WTC11 (cell line): Measurements from ENCODE around the gene WIPF3. TPM values are rescaled to one million over a fixed set of nuclear protein-coding genes. Genes with fewer than 3 reads are reported as not detected.

Experiments used
- ATAC-seq: fragments of 200-7000 bp; cut with Tn5 transposase; 2 replicates; pipeline ENCODE4 v1.10.0; 2021; ENCODE audit warnings: mild to moderate bottlenecking, moderate library complexity
- CTCF ChIA-PET: fragments of 300-600 bp; sonication (Branson Sonifier 250); formaldehyde crosslinking; loops from one replicate; lab custom pipeline; 2021; ENCODE audit warnings: antibody characterized with exemption; lab: Charles Lee
- POLR2A ChIA-PET: fragments of 350-600 bp; sonication (Branson Sonifier 250); formaldehyde crosslinking; loops from one replicate; lab custom pipeline; 2021; ENCODE audit warnings: antibody characterized with exemption; lab: Charles Lee
- DNase-seq: peaks from one replicate; pipeline ENCODE4 v3.0.0; 2021; ENCODE audit warnings: low spot score
- H3K27ac Mint-ChIP-seq: 2 replicates; pipeline ENCODE4 v1.8.0; 2021; ENCODE audit warnings: mixed read lengths
- H3K27me3 Mint-ChIP-seq: 2 replicates; pipeline ENCODE4 v1.8.0; 2021; ENCODE audit warnings: low read depth, mild to moderate bottlenecking, moderate library complexity, mixed read lengths
- H3K36me3 Mint-ChIP-seq: 2 replicates; pipeline ENCODE4 v1.8.0; 2021; ENCODE audit warnings: mixed read lengths
- H3K4me1 Mint-ChIP-seq: 2 replicates; pipeline ENCODE4 v1.8.0; 2022; ENCODE audit warnings: mixed read lengths
- H3K4me3 Mint-ChIP-seq: 2 replicates; pipeline ENCODE4 v1.8.0; 2021; ENCODE audit warnings: mild to moderate bottlenecking, moderate library complexity, mixed read lengths
- H3K9me3 Mint-ChIP-seq: 2 replicates; pipeline ENCODE4 v1.8.0; 2021; ENCODE audit warnings: mixed read lengths
- AR ChIP-seq: fragments of 250-450 bp; sonication (Bioruptor Pico); IDR thresholded peaks from 2 replicates; pipeline ENCODE4 v1.9.0; 2021; ENCODE audit warnings: mild to moderate bottlenecking
- CDX4 ChIP-seq: fragments of 250-450 bp; sonication (Bioruptor Pico); IDR thresholded peaks from 2 replicates; pipeline ENCODE4 v1.9.0; 2021; ENCODE audit warnings: moderate library complexity, mild to moderate bottlenecking, inconsistent platforms, borderline replicate concordance
- CTCF ChIP-seq: fragments of 200-600 bp; IDR thresholded peaks from 2 replicates; pipeline ENCODE4 v1.8.0; 2022; ENCODE audit warnings: antibody characterized with exemption
- FOXP1 ChIP-seq: sonication (generic); formaldehyde crosslinking; IDR thresholded peaks from 2 replicates; pipeline ENCODE4 v1.8.0; 2022; ENCODE audit warnings: missing genetic modification reagents, mild to moderate bottlenecking, moderate library complexity, borderline replicate concordance
- GABPB1 ChIP-seq: sonication (generic); formaldehyde crosslinking; IDR thresholded peaks from 2 replicates; pipeline ENCODE4 v1.8.1; 2023; ENCODE audit warnings: mild to moderate bottlenecking, missing genetic modification reagents
- JAZF1 ChIP-seq: fragments of 250-450 bp; sonication (Bioruptor Pico); IDR thresholded peaks from 2 replicates; pipeline ENCODE4 v1.9.0; 2021; ENCODE audit warnings: moderate library complexity, mild to moderate bottlenecking, inconsistent platforms
- JUN ChIP-seq: sonication (generic); formaldehyde crosslinking; IDR thresholded peaks from 2 replicates; pipeline ENCODE4 v1.8.0; 2023; ENCODE audit warnings: mild to moderate bottlenecking, missing genetic modification reagents
- MXD4 ChIP-seq: fragments of 250-450 bp; sonication (Bioruptor Pico); IDR thresholded peaks from 2 replicates; pipeline ENCODE4 v1.8.0; 2021; ENCODE audit warnings: mild to moderate bottlenecking, moderate library complexity, borderline replicate concordance
- NFATC4 ChIP-seq: fragments of 250-450 bp; sonication (Bioruptor Pico); IDR thresholded peaks from 2 replicates; pipeline ENCODE4 v1.9.0; 2021; ENCODE audit warnings: mild to moderate bottlenecking
- PRRX2 ChIP-seq: fragments of 250-450 bp; sonication (Bioruptor Pico); IDR thresholded peaks from 2 replicates; pipeline ENCODE4 v1.8.0; 2021; ENCODE audit warnings: mild to moderate bottlenecking
- SMAD4 ChIP-seq: sonication (generic); formaldehyde crosslinking; IDR thresholded peaks from 2 replicates; pipeline ENCODE4 v1.8.0; 2022; ENCODE audit warnings: mild to moderate bottlenecking, missing genetic modification reagents
- SP1 ChIP-seq: sonication (generic); formaldehyde crosslinking; conservative IDR thresholded peaks from 2 replicates; pipeline ENCODE4 v1.8.1; 2022; ENCODE audit warnings: missing genetic modification reagents
- TP53 ChIP-seq: sonication (generic); formaldehyde crosslinking; IDR thresholded peaks from 2 replicates; pipeline ENCODE4 v1.8.1; 2023; ENCODE audit warnings: mild to moderate bottlenecking, missing genetic modification reagents
- USF1 ChIP-seq: sonication (generic); formaldehyde crosslinking; IDR thresholded peaks from 2 replicates; pipeline ENCODE4 v1.8.0; 2022; ENCODE audit warnings: mild to moderate bottlenecking, missing genetic modification reagents
- USF2 ChIP-seq: sonication (generic); formaldehyde crosslinking; IDR thresholded peaks from 2 replicates; pipeline ENCODE4 v1.8.1; 2023; ENCODE audit warnings: mild to moderate bottlenecking, missing genetic modification reagents, moderate library complexity
- ZBTB21 ChIP-seq: sonication (generic); formaldehyde crosslinking; IDR thresholded peaks from 2 replicates; pipeline ENCODE4 v1.8.1; 2023; ENCODE audit warnings: mild to moderate bottlenecking, missing genetic modification reagents, borderline replicate concordance
- ZNF121 ChIP-seq: sonication (generic); formaldehyde crosslinking; IDR thresholded peaks from 2 replicates; pipeline ENCODE4 v1.8.0; 2023; ENCODE audit warnings: missing genetic modification reagents
- ZNF138 ChIP-seq: sonication (generic); formaldehyde crosslinking; conservative IDR thresholded peaks from 2 replicates; pipeline ENCODE4 v1.8.1; 2022; ENCODE audit warnings: mild to moderate bottlenecking, moderate library complexity, missing genetic modification reagents
- total RNA-seq: library from RNA; stranded (reverse); gene quantifications from 3 replicates; pipeline ENCODE4 v1.2.3, GENCODE V29; 2021

WIPF3 gene
- total RNA-seq, 1 experiment from 2014 or later: 9.9 TPM

GRCh38 chr7:29945259-29945809 is 139.0 kb downstream of the WIPF3 start:
- DNase-seq (no peak), ATAC-seq (no peak)
- H3K36me3 Mint-ChIP-seq: peaks cover 63% of the 10 kb centered on the region
- ChIA-PET CTCF (no interaction called here), POLR2A (no interaction called here)
- no peaks in the 10 kb centered on the region for H3K27me3 Mint-ChIP-seq
- TF ChIP-seq GABPB1 (CRISPR knock-in tag) (no peak), AR (CRISPR knock-in tag) (no peak), SMAD4 (CRISPR knock-in tag) (no peak), NFATC4 (CRISPR knock-in tag) (no peak), CDX4 (CRISPR knock-in tag) (no peak), SP1 (no peak), ZNF138 (CRISPR knock-in tag) (no peak), TP53 (CRISPR knock-in tag) (no peak), CTCF (no peak), JAZF1 (CRISPR knock-in tag) (no peak)
- no peak overlapping the region for H3K4me3 Mint-ChIP-seq
- no peak overlapping the region for H3K27ac Mint-ChIP-seq
- no peaks in the 10 kb centered on the region for H3K9me3 Mint-ChIP-seq
- no peaks in the 10 kb centered on the region for H3K4me1 Mint-ChIP-seq

GRCh38 chr7:29946428-29947186 is 140.3 kb downstream of the WIPF3 start:
- peak overlapping the region; percentile 17; the same call in 1 of the 2 replicates for H3K27ac Mint-ChIP-seq
- no peak overlapping the region for H3K4me3 Mint-ChIP-seq
- H3K27me3 Mint-ChIP-seq: no peaks in the 10 kb centered on the region
- peaks cover 59% of the 10 kb centered on the region for H3K36me3 Mint-ChIP-seq
- peak; percentile 98 for ATAC-seq
- no peak for TF ChIP-seq ZBTB21 (CRISPR knock-in tag)
- peak; percentile 78; the same call in 1 of the 2 replicates for TF ChIP-seq ZNF121
- peak; percentile 53; the same call in 1 of the 2 replicates for TF ChIP-seq USF2 (CRISPR knock-in tag)
- no peak for TF ChIP-seq MXD4 (CRISPR knock-in tag)
- no peak for TF ChIP-seq FOXP1
- peak; percentile 37; the same call in 1 of the 2 replicates for TF ChIP-seq USF1
- no peak for TF ChIP-seq JUN (CRISPR knock-in tag)
- no peak for TF ChIP-seq PRRX2 (CRISPR knock-in tag)
- TF ChIP-seq, all 79 proteins: peak for 3
- Mint-ChIP-seq H3K4me1 (no peaks in the 10 kb centered on the region), H3K9me3 (no peaks in the 10 kb centered on the region)
- ChIA-PET CTCF (interaction anchor here (1.0 to 1.1 kb wide), 2 partner anchors 31 to 115 kb away, joined by 3 to 8 read pairs; no protein-coding TSS in a partner anchor), POLR2A (no interaction called here)
- DNase-seq: peak; percentile 50
